K562 (cell line): ENCODE results near the gene DTNBP1. TPM values are rescaled to one million over a fixed set of nuclear protein-coding genes. Genes with fewer than 3 reads are reported as not detected.

Experiments
- AFF4 ChIP-seq: sonication (generic); formaldehyde crosslinking; IDR thresholded peaks from 2 replicates; pipeline ENCODE4 v1.8.0; 2023; ENCODE audit warnings: mild to moderate bottlenecking, missing genetic modification reagents
- ASH1L ChIP-seq: fragments of 450-650 bp; IDR thresholded peaks from 2 replicates; pipeline ENCODE4 v1.6.1; 2018; ENCODE audit warnings: borderline replicate concordance, mild to moderate bottlenecking, low read depth; ENCODE audit not compliant: partially characterized antibody
- CXXC5 ChIP-seq: fragments of 250-450 bp; sonication (Bioruptor Pico); IDR thresholded peaks from 2 replicates; pipeline ENCODE4 v1.8.0; 2022; ENCODE audit warnings: inconsistent platforms, mild to moderate bottlenecking, moderate library complexity
- DLX4 ChIP-seq: fragments of 250-450 bp; sonication (Bioruptor Pico); IDR thresholded peaks from 2 replicates; pipeline ENCODE4 v1.6.1; 2021; ENCODE audit warnings: mild to moderate bottlenecking
- E2F6 ChIP-seq, 2 experiments: IDR thresholded peaks; 2 replicates each; pipeline ENCODE4 v1.6.1; 2011; ENCODE audit warnings: borderline replicate concordance in 1 of 2, control low read depth in 1 of 2, low read depth in 1 of 2, low read length in 1 of 2, mild to moderate bottlenecking in 1 of 2, mixed read lengths in 1 of 2, moderate library complexity in 1 of 2; ENCODE audit not compliant: insufficient read depth in 1 of 2, insufficient read length in 1 of 2, poor library complexity in 1 of 2, severe bottlenecking in 1 of 2; ENCODE audit errors: extremely low read depth in 1 of 2
- FOXJ2 ChIP-seq: fragments of 200-800 bp; sonication (Bioruptor generic); IDR thresholded peaks from 2 replicates; pipeline ENCODE4 v1.6.1; 2016; ENCODE audit warnings: missing genetic modification characterization, missing compliant biosample characterization
- FOXK2 ChIP-seq, 2 experiments: fragments of 450-650 bp; IDR thresholded peaks in 1 of 2; conservative IDR thresholded peaks in 1 of 2; 2 replicates each; pipeline ENCODE4 v1.6.1; 2016; ENCODE audit warnings: low read depth in 2 of 2, mild to moderate bottlenecking in 1 of 2
- IRF9 ChIP-seq: fragments of 450-650 bp; IDR thresholded peaks from 2 replicates; pipeline ENCODE4 v1.6.1; 2016; ENCODE audit warnings: missing biosample characterization, missing genetic modification characterization
- MNT ChIP-seq, 2 experiments: fragments of 450-650 bp; conservative IDR thresholded peaks; 2 replicates each; pipeline ENCODE4 v1.6.1; 2017; ENCODE audit warnings: mild to moderate bottlenecking in 2 of 2, moderate library complexity in 2 of 2
- NELFE ChIP-seq: IDR thresholded peaks from 2 replicates; pipeline ENCODE4 v1.6.1; 2011; ENCODE audit warnings: mild to moderate bottlenecking; ENCODE audit not compliant: insufficient read depth, insufficient read length
- RBM39 ChIP-seq: fragments of 200-400 bp; formaldehyde crosslinking; optimal IDR thresholded peaks from 2 replicates; pipeline ENCODE3; 2018; ENCODE audit warnings: low read depth, low read length
- STAT5A ChIP-seq: IDR thresholded peaks from 2 replicates; pipeline ENCODE4 v1.6.1; 2012; ENCODE audit warnings: low read length, inconsistent platforms, borderline replicate concordance
- USF1 ChIP-seq: sonication (generic); formaldehyde crosslinking; IDR thresholded peaks from 2 replicates; pipeline ENCODE4 v1.9.0; 2022; ENCODE audit warnings: mild to moderate bottlenecking, missing genetic modification reagents
- ZKSCAN1 ChIP-seq: fragments of 150-350 bp; IDR thresholded peaks from 2 replicates; pipeline ENCODE4 v1.6.1; 2016; ENCODE audit warnings: low read depth, low read length
- ZNF740 ChIP-seq, 3 experiments: fragments of 200-800 bp in 1 of 3; sonication (Bioruptor generic) in 1 of 3; sonication (generic) in 1 of 3; formaldehyde crosslinking in 1 of 3; IDR thresholded peaks; 2 replicates each; pipeline versions ENCODE4 v1.6.1 to v1.8.0; 2016 to 2022; ENCODE audit warnings: mild to moderate bottlenecking in 2 of 3, missing compliant biosample characterization in 2 of 3, missing genetic modification characterization in 2 of 3, missing genetic modification reagents in 1 of 3
- polyA plus RNA-seq, 8 experiments: library from polyadenylated mRNA; depleted of rRNA in 4 of 8; stranded (reverse) in 5 of 8; unstranded in 3 of 8; fragments of >200 nt; fragmentation: Nextera tagmentation in 2 of 8; fragmentation: Illumina TruSeq in 1 of 8; extraction: Ambion mirVana in 2 of 8; extraction: Trizol in 1 of 8; gene quantifications; 2 replicates each; pipeline versions ENCODE4 v1.2.1 to v1.2.3, GENCODE V29; 2011 to 2014; ENCODE audit warnings: inconsistent platforms in 1 of 8, missing spikeins in 1 of 8
- total RNA-seq, 7 experiments: library from RNA; depleted of rRNA in 6 of 7; stranded (reverse); fragments of >200 nt in 6 of 7; fragmentation: Illumina TruSeq in 2 of 7; extraction: Trizol in 2 of 7; gene quantifications; 2 replicates each; pipeline versions ENCODE4 v1.2.1 to v1.2.3, GENCODE V29; 2011 to 2021; ENCODE audit warnings: low replicate concordance in 1 of 7

The DTNBP1 gene
- total and polyA plus RNA-seq, 9 of the 15 experiments (the other 6 are each of a cell fraction or from before 2014, with no cell fraction given), result 16.7 to 54.5 (median 21.4) TPM

GRCh38 chr6:15556711-15557110 lies 106.1 kb downstream of the DTNBP1 start (continued):
- TF ChIP-seq E2F6 (IDR thresholded peaks at IDR 0.05; ENCODE audit: borderline replicate concordance in 1 of 2, extremely low read depth in 1 of 2, insufficient read depth in 1 of 2, insufficient read length in 1 of 2, low read depth in 1 of 2, low read length in 1 of 2, poor library complexity in 1 of 2, severe bottlenecking in 1 of 2) (no peak), RBM39 (no peak), USF1 (CRISPR knock-in tag) (no peak), ZNF740 (CRISPR knock-in tag; IDR thresholded peaks at IDR 0.05) (no peak), ZNF740 (tag; IDR thresholded peaks at IDR 0.05) (no peak), ASH1L (no peak), MNT (conservative IDR thresholded peaks at IDR 0.05) (0 out of 4 replicates have a peak, but pooled peaks of 1 of the 2 experiments have one; percentile 27), CXXC5 (CRISPR knock-in tag) (peak; percentile 29; the same call in 1 of the 2 replicates), STAT5A (no peak), FOXK2 (conservative IDR thresholded peaks at IDR 0.05 in 1 of 2, IDR thresholded peaks at IDR 0.05 in 1 of 2; ENCODE audit: low read depth in 2 of 2) (no peak), IRF9 (tag) (no peak), ZKSCAN1 (no peak), NELFE (no peak), FOXJ2 (no peak), AFF4 (CRISPR knock-in tag) (no peak), DLX4 (CRISPR knock-in tag) (no peak)
